Measurements from ENCODE around the gene IL12RB1.
"Not testable (repeated sequence)": the region's sequence is repeated elsewhere in the genome, so short reads cannot be mapped to it uniquely, and the experiment has no call there.

GRCh38 chr19:18105259-18105658, 18.5 kb upstream of the IL12RB1 start:
- TF ChIP-seq REST (IDR thresholded peaks at IDR 0.05; ENCODE audit: low read depth); SP1 (IDR thresholded peaks at IDR 0.05; ENCODE audit: low read depth); JUND (IDR thresholded peaks at IDR 0.05): not testable (repeated sequence)

All from HCT116 (cell line).